PC-3 (cell line): ENCODE data around the gene UCKL1.

Source experiments
- CTCF ChIP-seq: fragments of 300-600 bp; sonication (generic); conservative IDR thresholded peaks from 2 replicates; pipeline ENCODE4 v1.5.1; 2017; ENCODE audit warnings: antibody characterized with exemption, low read depth, mild to moderate bottlenecking, low read length
- EZH2 ChIP-seq: fragments of 300-600 bp; sonication (generic); IDR thresholded peaks from one replicate; pipeline ENCODE4 v1.6.1; 2017; ENCODE audit warnings: antibody characterized with exemption, mild to moderate bottlenecking, low read length; ENCODE audit not compliant: unreplicated experiment
- EZH2phosphoT487 ChIP-seq: fragments of 300-600 bp; sonication (generic); IDR thresholded peaks from 2 replicates; pipeline ENCODE4 v1.6.1; 2018; ENCODE audit warnings: mild to moderate bottlenecking, antibody characterized with exemption, low read length, borderline replicate concordance

DNA sequence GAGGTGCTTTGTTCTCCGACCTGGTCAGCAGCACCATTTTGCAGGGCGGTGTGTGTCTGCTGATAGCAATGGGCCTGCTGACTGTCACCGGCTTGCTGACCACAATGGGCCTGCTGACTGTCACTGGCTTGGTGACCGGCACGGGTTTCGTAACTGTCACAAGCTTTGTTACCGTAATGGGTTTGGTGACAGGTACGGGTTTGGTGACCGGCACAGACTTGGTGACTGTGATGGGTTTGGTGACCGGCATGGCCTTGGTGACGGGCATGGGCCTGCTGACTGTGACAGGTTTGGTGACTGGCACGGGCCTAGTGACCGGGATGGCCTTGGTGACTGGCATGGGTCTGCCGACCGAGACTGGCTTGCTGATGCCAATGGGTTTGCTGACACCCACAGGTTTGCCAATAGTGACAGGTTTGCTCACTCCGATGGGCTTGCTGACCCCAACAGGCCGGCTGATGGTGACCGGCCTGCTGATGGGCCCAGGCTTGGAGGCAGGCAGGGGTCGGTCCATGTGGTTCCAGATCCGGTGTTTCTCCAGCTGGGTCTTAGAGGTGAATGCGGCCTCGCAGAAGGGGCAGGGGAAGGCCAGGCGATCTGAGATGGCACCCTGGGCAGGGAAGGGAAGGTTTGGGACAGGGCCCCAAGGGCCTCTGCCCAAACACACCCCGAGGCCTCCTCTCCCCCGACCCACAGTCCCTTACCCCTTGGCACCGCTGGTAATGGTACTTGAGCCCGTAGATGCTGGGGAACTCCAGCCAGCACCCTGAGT is 10.1 kb upstream of the UCKL1 start:
- TF ChIP-seq CTCF (no peak), EZH2phosphoT487 (no peak), EZH2 (no peak)
